H1 (cell line): Measurements from ENCODE around the gene ERP44. TPM values are rescaled to one million over a fixed set of nuclear protein-coding genes. Genes with fewer than 3 reads are reported as not detected.
A peak's percentile ranks its signal among the peaks of the same experiment; 100 is the strongest.
"Not testable (repeated sequence)": the region's sequence is repeated elsewhere in the genome, so short reads cannot be mapped to it uniquely, and the experiment has no call there.

Source experiments
- CTCF ChIA-PET: fragments of 300-600 bp; sonication (Branson Sonifier 250); formaldehyde crosslinking; loops from one replicate; lab custom pipeline; 2021; ENCODE audit not compliant: partially characterized antibody; lab: Charles Lee
- POLR2A ChIA-PET: fragments of 300-600 bp; sonication (Branson Sonifier 250); formaldehyde crosslinking; loops from one replicate; lab custom pipeline; 2021; ENCODE audit warnings: inconsistent platforms; ENCODE audit not compliant: partially characterized antibody; lab: Charles Lee
- DNase-seq, 2 experiments: peaks; one replicate each; pipeline versions ENCODE4 v3.0.0 to v3.0.0-alpha.2; 2010 to 2022; ENCODE audit warnings: low spot score in 2 of 2, low read depth in 1 of 2, mixed read lengths in 1 of 2
- FAIRE-seq: peaks from 2 replicates; lab custom pipeline; 2011; peaks lifted over from hg19 to GRCh38; lab: Jason Lieb, UNC
- H2AFZ ChIP-seq: 2 replicates; pipeline ENCODE4 v1.8.1; 2012; ENCODE audit warnings: low read length, inconsistent platforms
- H2AK5ac ChIP-seq: 2 replicates; pipeline ENCODE4 v1.6.1; 2013; ENCODE audit warnings: low read depth, low read length
- H2BK120ac ChIP-seq: replicated peaks from 2 replicates; pipeline ENCODE3; 2013; ENCODE audit warnings: low read depth, low read length, inconsistent platforms
- H2BK12ac ChIP-seq: 2 replicates; pipeline ENCODE4 v1.6.1; 2013; ENCODE audit warnings: low read depth, low read length
- H2BK15ac ChIP-seq: 2 replicates; pipeline ENCODE4 v1.6.1; 2013; ENCODE audit warnings: low read length
- H2BK20ac ChIP-seq: 2 replicates; pipeline ENCODE4 v1.6.1; 2013; ENCODE audit warnings: low read length
- H2BK5ac ChIP-seq: 2 replicates; pipeline ENCODE4 v1.6.1; 2013; ENCODE audit warnings: low read depth, low read length
- H3K14ac ChIP-seq: 2 replicates; pipeline ENCODE4 v1.6.1; 2013; ENCODE audit warnings: inconsistent platforms; ENCODE audit not compliant: insufficient read length
- H3K18ac ChIP-seq: 2 replicates; pipeline ENCODE4 v1.6.1; 2013; ENCODE audit warnings: low read length; ENCODE audit errors: extremely low read depth
- H3K23ac ChIP-seq: 2 replicates; pipeline ENCODE4 v1.6.1; 2013; ENCODE audit warnings: inconsistent platforms; ENCODE audit not compliant: insufficient read length
- H3K23me2 ChIP-seq: 2 replicates; pipeline ENCODE4 v1.6.1; 2013; ENCODE audit warnings: low read depth, low read length
- H3K27ac ChIP-seq: 2 replicates; pipeline ENCODE4 v1.6.1; 2011; ENCODE audit warnings: low read depth, low read length, inconsistent platforms
- H3K27me3 ChIP-seq, 4 experiments: replicated peaks in 1 of 4; 1 replicate in 1 of 4; 2 replicates in 3 of 4; pipeline versions ENCODE4 v1.6.1 to v1.8.1; 2011 to 2013; ENCODE audit warnings: low read length in 3 of 4, mild to moderate bottlenecking in 3 of 4, inconsistent platforms in 2 of 4, mixed read lengths in 2 of 4, moderate library complexity in 1 of 4; ENCODE audit not compliant: control insufficient read depth in 3 of 4, insufficient read depth in 3 of 4; ENCODE audit errors: extremely low read depth in 1 of 4
- H3K36me3 ChIP-seq, 4 experiments: 2 replicates each; pipeline versions ENCODE4 v1.6.1 to v1.8.1; 2011 to 2013; ENCODE audit warnings: mild to moderate bottlenecking in 4 of 4, low read length in 3 of 4, moderate library complexity in 2 of 4, control low read depth in 1 of 4, inconsistent platforms in 1 of 4; ENCODE audit not compliant: insufficient read depth in 4 of 4, control insufficient read depth in 2 of 4
- H3K4ac ChIP-seq: replicated peaks from 2 replicates; pipeline ENCODE3; 2013; ENCODE audit warnings: low read length, low read depth, mixed read lengths, inconsistent platforms; ENCODE audit not compliant: insufficient read length
- H3K4me1 ChIP-seq, 4 experiments: replicated peaks in 1 of 4; 1 replicate in 1 of 4; 2 replicates in 3 of 4; pipeline versions ENCODE4 v1.6.1 to v1.8.1; 2011 to 2013; ENCODE audit warnings: low read length in 3 of 4, inconsistent platforms in 2 of 4, mixed read lengths in 1 of 4; ENCODE audit not compliant: insufficient read depth in 4 of 4, control insufficient read depth in 3 of 4
- H3K4me2 ChIP-seq, 2 experiments: 2 replicates each; pipeline versions ENCODE4 v1.6.1 to v1.8.1; 2011 to 2013; ENCODE audit warnings: low read depth in 2 of 2, low read length in 2 of 2, control low read depth in 1 of 2, inconsistent platforms in 1 of 2, mild to moderate bottlenecking in 1 of 2; ENCODE audit not compliant: insufficient read depth in 1 of 2
- H3K4me3 ChIP-seq, 4 experiments: fragments of 200-600, 300-600 bp in 1 of 4; sonication (generic), shearing (Covaris generic), sonication (Bioruptor Twin) in 1 of 4; 2 replicates each; pipeline versions ENCODE4 v1.5.1 to v1.8.1; 2011 to 2016; ENCODE audit warnings: low read length in 4 of 4, low read depth in 3 of 4, control low read depth in 2 of 4, inconsistent platforms in 2 of 4, mild to moderate bottlenecking in 2 of 4, mixed read lengths in 1 of 4, moderate library complexity in 1 of 4; ENCODE audit not compliant: insufficient read depth in 2 of 4; ENCODE audit errors: extremely low read depth in 1 of 4
- H3K56ac ChIP-seq: replicated peaks from 2 replicates; pipeline ENCODE3; 2013; ENCODE audit warnings: low read depth, mild to moderate bottlenecking, mixed read lengths, low read length, inconsistent platforms; ENCODE audit not compliant: insufficient read length
- H3K79me1 ChIP-seq: 2 replicates; pipeline ENCODE4 v1.6.1; 2013; ENCODE audit warnings: low read depth, low read length, control low read depth
- H3K79me2 ChIP-seq, 2 experiments: 2 replicates each; pipeline versions ENCODE4 v1.6.1 to v1.8.1; 2012 to 2013; ENCODE audit warnings: low read length in 2 of 2, mild to moderate bottlenecking in 2 of 2, inconsistent platforms in 1 of 2; ENCODE audit not compliant: insufficient read depth in 2 of 2, control insufficient read depth in 1 of 2
- H3K9ac ChIP-seq, 4 experiments: replicated peaks in 1 of 4; 1 replicate in 1 of 4; 2 replicates in 3 of 4; pipeline versions ENCODE4 v1.6.1 to v1.8.1; 2011 to 2013; ENCODE audit warnings: low read depth in 3 of 4, low read length in 3 of 4, control low read depth in 2 of 4, mild to moderate bottlenecking in 2 of 4, moderate library complexity in 2 of 4, inconsistent platforms in 1 of 4; ENCODE audit errors: extremely low read depth in 1 of 4
- H3K9me3 ChIP-seq, 2 experiments: 2 replicates each; pipeline versions ENCODE4 v1.6.1 to v1.8.1; 2012 to 2013; ENCODE audit warnings: mild to moderate bottlenecking in 2 of 2, moderate library complexity in 2 of 2, control low read depth in 1 of 2, inconsistent platforms in 1 of 2, low read depth in 1 of 2, low read length in 1 of 2, mixed read lengths in 1 of 2; ENCODE audit not compliant: insufficient read depth in 2 of 2
- H4K20me1 ChIP-seq, 2 experiments: replicated peaks in 1 of 2; 2 replicates each; pipeline versions ENCODE3 to v1.8.1; 2011 to 2013; ENCODE audit warnings: inconsistent platforms in 2 of 2, low read length in 2 of 2, mild to moderate bottlenecking in 1 of 2; ENCODE audit not compliant: insufficient read depth in 2 of 2, control insufficient read depth in 1 of 2
- H4K5ac ChIP-seq: 2 replicates; pipeline ENCODE4 v1.6.1; 2013; ENCODE audit warnings: low read length, low read depth, mixed read lengths, inconsistent platforms; ENCODE audit not compliant: insufficient read length
- H4K8ac ChIP-seq: 2 replicates; pipeline ENCODE4 v1.8.0; 2013; ENCODE audit warnings: mild to moderate bottlenecking, moderate library complexity, low read length, inconsistent platforms; ENCODE audit not compliant: insufficient read depth; ENCODE audit errors: extremely low read depth
- H4K91ac ChIP-seq: replicated peaks from 2 replicates; pipeline ENCODE3; 2013; ENCODE audit warnings: low read length, mixed read lengths, inconsistent platforms; ENCODE audit not compliant: insufficient read length
- WGBS, 2 experiments: shearing (Covaris generic) in 1 of 2; methylation state at CpG; one replicate each; pipeline versions ENCODE4 v1.1.6 to v1.1.7; 2013 to 2015; ENCODE audit warnings: low lambda C conversion rate in 2 of 2, mixed read lengths in 2 of 2, inconsistent platforms in 1 of 2, low coverage in 1 of 2, missing lambda C conversion rate in 1 of 2; ENCODE audit not compliant: insufficient replicate concordance in 2 of 2, insufficient coverage in 1 of 2, insufficient read length in 1 of 2; ENCODE audit errors: extremely low coverage in 1 of 2, missing lambda C conversion rate in 1 of 2; 5-methylcytosine and 5-hydroxymethylcytosine counted together
- polyA plus RNA-seq, 7 experiments: library from polyadenylated mRNA; depleted of rRNA in 3 of 7; stranded (reverse) in 5 of 7; unstranded in 2 of 7; fragments of >200 nt in 5 of 7; fragments of 200-250 nt in 2 of 7; gene quantifications; 1 replicate in 5 of 7; 2 replicates in 1 of 7; 4 replicates in 1 of 7; pipeline versions ENCODE4 v1.2.1 to v1.2.3, GENCODE V29; 2011 to 2013; ENCODE audit warnings: missing spikeins in 2 of 7, mixed read lengths in 2 of 7
- total RNA-seq: library from RNA; stranded (reverse); fragmentation: NEBNext Ultra II Directional; extraction: Animal tissue kit (Norgen Biotek cat#: 25700); gene quantifications from 2 replicates; pipeline ENCODE4 v1.2.1, GENCODE V29; 2021

ERP44 gene
- total and polyA plus RNA-seq, 2 of the 8 experiments (the other 6 are each of a cell fraction or from before 2014, with no cell fraction given) = 5.7 to 15.6 TPM

GRCh38 chr9:100062683-100063082 is 36.1 kb downstream of the ERP44 start:
- H2BK5ac ChIP-seq, H3K18ac ChIP-seq, H2AK5ac ChIP-seq, H3K79me2 ChIP-seq, H2BK15ac ChIP-seq, H3K4me2 ChIP-seq, H3K23me2 ChIP-seq, H3K27ac ChIP-seq, H2BK12ac ChIP-seq, H2BK120ac ChIP-seq, H3K14ac ChIP-seq, H2AFZ ChIP-seq, H3K4me3 ChIP-seq, H3K4ac ChIP-seq, H3K36me3 ChIP-seq, H3K79me1 ChIP-seq, H3K56ac ChIP-seq, H4K91ac ChIP-seq, H3K9ac ChIP-seq, FAIRE-seq, DNase-seq, H2BK20ac ChIP-seq, H4K20me1 ChIP-seq, H3K27me3 ChIP-seq, H4K5ac ChIP-seq, H3K4me1 ChIP-seq, H3K9me3 ChIP-seq, H3K23ac ChIP-seq: not testable (repeated sequence)
- POLR2A ChIA-PET = interaction anchor here (0.6 kb wide), 1 partner anchor 13 kb away, joined by 3 read pairs; no protein-coding TSS in a partner anchor
- peak overlapping the region; percentile 51; the same call in 1 of the 2 replicates for H4K8ac ChIP-seq
- CTCF ChIA-PET = interaction anchor here (0.6 to 1.3 kb wide), 5 partner anchors 10 to 220 kb away, joined by 3 to 5 read pairs (median 3); no protein-coding TSS in a partner anchor
- 80% methylated on average over 1 of the region's 1 CpG; no CpG with 5 or more reads in 1 of the 2 experiments for WGBS, 2 experiments
